ENCODE measurements around the gene SRPX2.
A peak's percentile ranks its signal among the peaks of the same experiment; 100 is the strongest.

Gene SRPX2

DNA sequence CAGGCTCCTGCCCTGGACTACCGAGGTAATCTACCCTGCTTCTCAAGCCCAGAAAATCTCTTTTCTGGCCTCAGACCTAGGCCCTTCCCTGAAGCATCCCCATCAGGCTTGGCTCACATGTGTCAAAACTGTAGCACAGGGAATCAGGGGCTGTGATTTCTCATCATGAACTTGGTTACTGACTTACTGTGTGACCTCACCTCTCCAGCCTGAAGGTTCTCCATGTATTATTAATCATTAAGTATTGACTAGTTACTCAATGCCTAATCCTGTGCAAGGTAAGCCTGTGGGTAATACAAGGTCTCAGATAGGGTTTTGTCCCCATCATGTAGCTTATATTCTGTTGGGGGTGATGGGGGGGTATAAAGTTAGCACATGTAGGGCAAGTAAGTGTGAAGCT, 6.8 kb downstream of the SRPX2 start:
- no peak for DNase-seq (ENCODE audit: low spot score)

DNA sequence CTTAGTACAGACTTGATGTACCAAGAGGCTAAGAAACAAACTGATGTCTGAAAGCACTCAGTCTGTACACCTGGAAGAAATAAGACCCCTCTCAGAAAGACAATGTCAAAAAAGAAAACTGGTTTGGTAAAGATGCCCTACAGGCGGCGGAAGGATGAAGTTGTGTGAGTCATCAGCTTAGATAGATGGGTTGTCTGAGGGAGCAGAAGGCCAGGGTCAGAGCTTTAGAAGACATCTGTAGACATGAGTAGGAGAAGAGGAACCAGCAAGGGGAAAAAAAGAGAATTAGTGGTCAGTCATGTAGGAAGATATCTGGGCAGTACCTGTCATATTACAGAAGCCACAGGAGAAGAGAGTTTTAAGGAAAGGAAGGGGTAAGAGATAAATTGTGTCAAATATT, 8.3 kb downstream of the SRPX2 start:
- DNase-seq (ENCODE audit: low spot score), result no peak

GRCh38 chrX:100654261-100654660, 10.3 kb downstream of the SRPX2 start:
- DNase-seq (ENCODE audit: low spot score), result peak; percentile 13

GRCh38 chrX:100658941-100659381, 15.0 kb downstream of the SRPX2 start:
- DNase-seq (ENCODE audit: low spot score), result no peak

- DNase-seq (ENCODE audit: low spot score), result no peak
These were observed 15.6 kb downstream of the SRPX2 start for GRCh38 chrX:100659431-100660137.

DNA sequence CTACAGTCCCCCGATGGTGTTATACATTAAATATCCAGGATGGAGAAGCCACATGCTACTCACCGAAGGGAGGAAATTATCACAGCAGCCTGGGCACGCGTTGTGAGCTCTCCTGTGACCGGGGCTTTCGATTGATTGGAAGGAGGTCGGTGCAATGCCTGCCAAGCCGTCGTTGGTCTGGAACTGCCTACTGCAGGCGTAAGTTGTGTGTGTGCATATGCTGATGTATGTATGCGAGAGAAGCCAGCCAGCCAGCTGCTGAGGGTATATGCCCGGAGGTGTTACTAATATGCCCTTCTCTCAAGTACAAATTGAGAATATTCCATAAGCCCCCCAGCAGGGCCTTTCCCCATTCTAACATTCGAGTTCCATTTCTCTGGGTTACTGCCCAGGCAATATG, 18.2 kb downstream of the SRPX2 start:
- no peak for DNase-seq (ENCODE audit: low spot score)

DNA sequence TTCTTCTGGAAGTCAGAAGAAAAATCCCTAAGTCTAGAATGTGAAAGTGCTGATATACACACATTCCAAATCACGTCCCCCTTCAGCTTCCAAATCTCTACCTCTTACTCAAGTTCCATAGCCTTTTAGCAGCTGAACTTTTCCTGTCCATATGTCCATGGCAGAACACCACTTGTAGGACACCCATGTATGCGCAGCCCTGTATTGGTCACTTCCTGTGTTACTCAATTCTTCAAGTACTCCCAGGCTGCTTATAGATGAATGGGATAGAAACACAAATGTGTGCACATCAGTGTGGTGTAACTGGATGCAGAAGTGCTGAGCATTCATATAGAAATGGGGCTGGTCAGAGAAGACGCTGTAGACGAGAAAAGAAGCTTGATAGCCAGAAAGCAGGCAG, 18.8 kb downstream of the SRPX2 start:
- DNase-seq (ENCODE audit: low spot score), result no peak

DNA sequence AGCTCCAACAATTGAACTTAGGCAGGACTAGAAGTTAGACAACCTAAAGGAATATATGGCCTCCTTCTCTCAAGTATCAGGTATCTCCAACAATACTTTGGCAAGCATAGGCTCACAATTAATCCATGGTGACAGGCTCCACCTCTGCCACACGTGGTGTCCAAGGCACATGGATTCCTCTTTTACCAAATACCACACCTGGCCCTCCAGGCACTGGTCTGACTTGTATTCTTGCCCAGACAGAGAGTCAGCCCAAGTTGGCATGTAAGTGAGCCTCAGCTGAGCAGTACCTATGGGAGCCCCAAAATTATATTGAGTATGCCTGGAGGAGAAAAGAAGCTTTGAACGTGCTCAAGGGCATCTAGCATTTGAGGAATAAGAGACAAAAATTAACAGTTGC, 19.6 kb downstream of the SRPX2 start:
- DNase-seq (ENCODE audit: low spot score), result no peak

DNA sequence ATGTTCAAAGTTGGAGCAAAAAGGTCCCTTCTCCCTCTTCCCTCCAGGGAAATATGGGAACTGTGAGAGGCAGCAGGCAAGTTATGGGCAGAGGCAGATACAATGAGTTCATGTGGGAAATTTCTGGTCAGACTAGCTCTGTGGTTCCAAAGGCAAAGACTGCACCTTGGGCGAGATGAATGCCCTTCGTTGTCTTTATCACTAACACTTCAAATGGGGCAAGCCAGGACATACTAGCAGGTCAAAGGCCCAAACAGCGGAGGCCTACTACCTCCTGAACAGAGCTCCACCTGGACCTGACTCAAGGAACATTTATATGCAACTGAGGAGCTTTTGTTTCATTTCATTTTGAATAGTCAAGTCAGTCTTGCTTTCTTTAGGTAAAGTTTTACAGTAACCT, 29.0 kb downstream of the SRPX2 start:
- DNase-seq (ENCODE audit: low spot score), result no peak

DNA sequence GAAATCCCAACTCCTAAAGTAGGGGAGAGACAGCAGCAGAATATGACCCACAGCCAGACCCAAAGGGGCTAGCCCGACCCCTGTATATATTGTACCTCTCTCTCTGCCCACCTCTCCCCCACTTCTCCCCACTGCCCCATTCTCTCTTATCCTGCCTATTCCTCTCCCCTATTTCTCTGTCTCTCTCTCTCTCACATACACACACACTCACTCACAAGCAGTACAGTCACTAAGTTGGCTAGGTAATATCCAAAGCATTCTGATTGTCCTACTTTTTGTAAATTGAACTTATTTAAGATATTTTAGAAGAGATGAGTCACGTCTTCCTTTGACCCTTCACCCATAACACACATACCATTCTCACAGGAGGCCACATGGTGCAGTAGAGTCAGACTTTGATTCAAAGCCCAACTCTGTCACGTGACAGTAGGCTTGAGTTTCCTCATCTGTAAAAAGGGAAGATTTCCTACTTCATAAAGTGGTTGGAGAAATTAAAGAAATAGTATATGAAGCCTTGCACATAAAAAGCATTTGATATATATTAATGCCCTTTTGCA, 29.5 kb downstream of the SRPX2 start:
- DNase-seq (ENCODE audit: low spot score), result peak; percentile 34

GRCh38 chrX:100674705-100675104, 30.7 kb downstream of the SRPX2 start:
- no peak for DNase-seq (ENCODE audit: low spot score)

- DNase-seq (ENCODE audit: low spot score), result no peak
These were observed 33.7 kb downstream of the SRPX2 start for GRCh38 chrX:100677611-100678181.

DNA sequence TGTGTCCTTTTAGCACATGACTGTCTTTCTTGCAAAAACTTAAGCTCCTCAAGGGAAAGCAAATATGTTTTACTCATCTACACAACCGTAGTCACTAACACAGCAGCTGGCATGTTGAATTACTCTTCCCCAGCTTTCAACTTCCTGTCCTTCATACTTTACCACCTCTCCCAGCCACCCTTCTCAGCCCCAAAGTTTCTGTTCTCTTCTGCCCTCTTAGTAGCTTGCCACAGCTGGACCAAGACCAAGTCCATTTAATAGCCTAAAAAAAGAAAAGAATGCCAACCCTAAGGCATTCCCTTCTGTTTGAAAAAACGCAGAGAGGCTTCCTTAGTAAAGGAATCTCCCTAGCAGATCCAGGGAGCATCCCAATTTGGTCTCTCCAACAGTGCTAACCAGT, 36.8 kb downstream of the SRPX2 start:
- no peak for DNase-seq (ENCODE audit: low spot score)

GRCh38 chrX:100681599-100681998, 37.6 kb downstream of the SRPX2 start:
- DNase-seq (ENCODE audit: low spot score), result no peak

GRCh38 chrX:100682939-100683338, 38.9 kb downstream of the SRPX2 start:
- DNase-seq (ENCODE audit: low spot score), result no peak

DNA sequence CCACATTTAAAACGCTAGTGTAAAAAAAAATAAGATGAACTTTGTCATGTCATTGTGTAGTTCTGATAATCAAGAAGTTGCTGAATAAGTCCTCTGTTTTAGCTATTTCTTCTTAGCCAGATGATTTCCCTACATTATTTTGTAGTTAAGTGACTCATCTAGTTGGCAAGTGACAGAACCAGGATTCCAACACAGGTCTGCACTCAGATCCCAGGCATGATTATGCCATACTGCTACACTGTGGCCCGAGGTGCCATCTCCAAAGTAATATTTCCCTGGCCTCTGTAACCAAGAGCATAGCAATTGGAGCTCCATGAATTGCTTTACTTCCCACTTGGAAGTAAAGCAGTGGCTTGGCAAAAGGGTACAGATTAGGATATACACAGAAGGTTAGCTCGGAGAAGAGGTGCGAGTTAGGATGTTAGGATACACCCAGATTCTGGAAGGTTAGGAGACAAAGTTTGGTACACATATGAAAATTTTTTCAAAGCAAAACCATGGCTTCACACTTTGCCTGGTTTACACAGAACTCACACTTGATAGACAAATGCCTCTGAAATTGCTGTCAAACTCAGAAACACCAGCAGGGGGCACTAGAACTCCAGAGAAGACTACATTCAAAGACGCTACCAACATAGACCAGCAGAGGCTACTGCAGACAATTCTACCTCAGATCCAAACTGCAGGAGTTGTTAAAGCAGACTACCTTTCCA, 41.4 kb downstream of the SRPX2 start:
- DNase-seq (ENCODE audit: low spot score), result peak; percentile 74

DNA sequence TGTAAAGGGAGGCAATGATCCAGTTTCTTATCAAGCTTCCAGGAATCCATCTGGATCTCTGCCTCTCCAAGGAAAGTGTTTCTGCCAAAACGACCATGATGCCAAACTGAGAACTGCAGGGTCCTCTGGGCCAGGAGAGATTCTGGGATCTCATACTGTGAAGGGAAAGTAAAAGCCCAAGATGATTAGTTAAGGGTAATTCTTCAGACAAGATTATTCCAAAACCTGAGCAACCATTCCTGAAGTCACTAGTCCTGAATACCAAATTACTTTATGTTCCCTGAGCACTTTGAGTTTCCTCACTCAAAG, 42.0 kb downstream of the SRPX2 start:
- no peak for DNase-seq (ENCODE audit: low spot score)

DNA sequence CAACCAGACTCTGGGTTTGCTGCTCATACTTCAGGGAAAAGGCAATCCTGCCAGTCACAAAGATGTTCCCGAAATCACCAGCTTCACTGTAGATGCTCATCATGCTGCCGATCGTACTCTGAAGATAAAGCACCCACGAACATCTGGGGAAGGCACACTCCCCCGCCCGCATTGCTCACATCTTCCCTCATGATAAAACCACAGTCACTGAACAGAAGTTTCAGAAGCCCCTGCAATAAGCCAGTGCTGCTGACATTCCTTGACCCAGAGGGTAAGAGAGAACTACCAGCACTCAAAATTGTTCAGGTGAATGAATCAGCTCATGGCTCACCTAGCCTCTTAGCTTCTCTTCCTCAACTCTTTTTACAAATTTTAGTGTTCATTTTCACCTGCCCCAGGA, 43.1 kb downstream of the SRPX2 start:
- DNase-seq (ENCODE audit: low spot score), result no peak

GRCh38 chrX:100687546-100687945, 43.5 kb downstream of the SRPX2 start:
- no peak for DNase-seq (ENCODE audit: low spot score)

GRCh38 chrX:100695302-100695701, 51.3 kb downstream of the SRPX2 start:
- no peak for DNase-seq (ENCODE audit: low spot score)

DNA sequence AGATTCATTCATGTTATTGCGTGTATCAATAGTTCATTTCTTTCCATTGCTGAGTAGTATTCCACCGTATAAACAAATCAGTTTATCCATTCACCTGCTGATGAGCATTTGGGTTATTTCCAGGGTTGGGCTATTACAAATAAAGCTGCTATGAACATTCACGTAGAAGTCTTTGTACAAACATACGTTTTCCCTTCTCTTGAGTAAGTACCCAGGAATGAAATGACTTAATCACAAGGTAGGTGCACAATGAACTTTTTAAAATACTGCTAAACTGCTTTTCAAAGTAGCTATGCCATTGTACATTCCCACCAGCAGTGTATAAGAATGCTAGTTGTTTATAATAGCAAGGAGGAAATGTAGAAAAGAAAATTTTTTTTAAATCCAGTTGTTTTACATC, 52.0 kb downstream of the SRPX2 start:
- no peak for DNase-seq (ENCODE audit: low spot score)

- no peak for DNase-seq (ENCODE audit: low spot score)
These were observed 52.8 kb downstream of the SRPX2 start for GRCh38 chrX:100696699-100697351.

DNA sequence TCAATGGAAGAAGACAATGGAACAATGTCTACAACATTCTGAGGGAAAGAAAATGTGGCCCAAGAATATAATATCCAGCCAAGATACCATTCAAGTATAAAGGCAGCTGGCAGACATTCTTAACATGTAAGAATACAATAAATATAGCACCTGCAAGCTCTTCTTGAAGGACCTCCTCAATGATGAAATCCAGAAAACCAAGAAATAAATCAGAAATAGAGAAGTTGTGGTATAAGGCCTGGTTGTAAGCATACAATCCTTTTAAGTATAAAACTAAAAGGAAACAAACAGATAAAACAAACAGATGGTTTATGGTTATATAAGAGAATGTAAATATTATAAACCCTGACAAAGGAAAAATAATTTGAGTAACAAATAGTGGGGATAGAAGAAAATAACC, 54.6 kb downstream of the SRPX2 start:
- no peak for DNase-seq (ENCODE audit: low spot score)
